Caco-2 (cell line): ENCODE measurements around the gene TDRKH. TPM values are rescaled to one million over a fixed set of nuclear protein-coding genes. Genes with fewer than 3 reads are reported as not detected.

Source experiments
- BruUV-seq: library from RNA; stranded (reverse); fragments of 400-500 nt; replicated peaks from 2 replicates; lab custom pipeline; 2021; lab: Mats Ljungman, UMichigan
- CTCF ChIA-PET: fragments of 300-600 bp; sonication (Branson Sonifier 250); formaldehyde crosslinking; loops from one replicate; lab custom pipeline; 2022; ENCODE audit warnings: antibody characterized with exemption; lab: Charles Lee
- POLR2A ChIA-PET: fragments of 300-600 bp; sonication (Branson Sonifier 250); formaldehyde crosslinking; loops from one replicate; lab custom pipeline; 2022; ENCODE audit warnings: antibody characterized with exemption; lab: Charles Lee
- DNase-seq, 2 experiments: peaks; one replicate each; pipeline versions ENCODE4 v3.0.0 to v3.0.0-alpha.2; 2020 to 2022
- H3K27me3 ChIP-seq: replicated peaks from 2 replicates; pipeline ENCODE4 v1.6.0; 2011; ENCODE audit warnings: low read length; ENCODE audit not compliant: control insufficient read depth, insufficient read depth
- H3K36me3 ChIP-seq: 2 replicates; pipeline ENCODE4 v1.5.1; 2011; ENCODE audit warnings: low read length; ENCODE audit not compliant: control insufficient read depth, insufficient read depth
- H3K4me1 ChIP-seq: fragments of 250-450 bp; sonication (Bioruptor Pico); 2 replicates; pipeline ENCODE4 v1.5.1; 2020; ENCODE audit warnings: mild to moderate bottlenecking
- H3K4me3 ChIP-seq: 2 replicates; pipeline ENCODE4 v1.5.1; 2011; ENCODE audit warnings: low read depth, mild to moderate bottlenecking, control low read depth, low read length
- H3K9me3 ChIP-seq: fragments of 250-450 bp; sonication (Bioruptor Pico); 2 replicates; pipeline ENCODE4 v1.5.1; 2020; ENCODE audit warnings: mild to moderate bottlenecking, moderate library complexity
- H3K27ac Mint-ChIP-seq: one replicate; pipeline ENCODE4 v1.8.0; 2022; ENCODE audit warnings: mixed read lengths; ENCODE audit not compliant: unreplicated experiment
- H3K27me3 Mint-ChIP-seq: one replicate; pipeline ENCODE4 v1.8.0; 2022; ENCODE audit warnings: mixed read lengths; ENCODE audit not compliant: insufficient read depth, unreplicated experiment
- H3K36me3 Mint-ChIP-seq: one replicate; pipeline ENCODE4 v1.8.0; 2022; ENCODE audit warnings: mild to moderate bottlenecking, mixed read lengths; ENCODE audit not compliant: insufficient read depth, unreplicated experiment
- H3K4me1 Mint-ChIP-seq: one replicate; pipeline ENCODE4 v1.8.0; 2022; ENCODE audit warnings: low read depth, mixed read lengths; ENCODE audit not compliant: unreplicated experiment
- H3K4me3 Mint-ChIP-seq: one replicate; pipeline ENCODE4 v1.8.0; 2022; ENCODE audit warnings: mild to moderate bottlenecking, moderate library complexity, mixed read lengths; ENCODE audit not compliant: unreplicated experiment
- H3K9me3 Mint-ChIP-seq: one replicate; pipeline ENCODE4 v1.8.0; 2022; ENCODE audit warnings: mixed read lengths; ENCODE audit not compliant: unreplicated experiment
- intact Hi-C: fragments of 100-400 bp; cut with micrococcal nuclease; formaldehyde crosslinking; loops from one replicate; pipeline ENCODE4 v1.10.0; 2022; ENCODE audit not compliant: unreplicated experiment
- total RNA-seq: library from RNA; stranded (reverse); gene quantifications from 2 replicates; pipeline ENCODE4 v1.2.3, GENCODE V29; 2022
- TF ChIP-seq, protein P1 (sequence below), 2 experiments: fragments of 200-600 bp in 1 of 2; IDR thresholded peaks; 1 replicate in 1 of 2; 2 replicates in 1 of 2; pipeline versions ENCODE4 v1.5.1 to v1.8.0; 2011 to 2022; ENCODE audit warnings: antibody characterized with exemption in 1 of 2, control low read depth in 1 of 2, inconsistent platforms in 1 of 2, low read depth in 1 of 2, low read length in 1 of 2, mild to moderate bottlenecking in 1 of 2, moderate library complexity in 1 of 2; ENCODE audit not compliant: insufficient read depth in 1 of 2, severe bottlenecking in 1 of 2, unreplicated experiment in 1 of 2

TDRKH gene
- total RNA-seq, 1 experiment from 2014 or later, result 15.0 TPM

DNA sequence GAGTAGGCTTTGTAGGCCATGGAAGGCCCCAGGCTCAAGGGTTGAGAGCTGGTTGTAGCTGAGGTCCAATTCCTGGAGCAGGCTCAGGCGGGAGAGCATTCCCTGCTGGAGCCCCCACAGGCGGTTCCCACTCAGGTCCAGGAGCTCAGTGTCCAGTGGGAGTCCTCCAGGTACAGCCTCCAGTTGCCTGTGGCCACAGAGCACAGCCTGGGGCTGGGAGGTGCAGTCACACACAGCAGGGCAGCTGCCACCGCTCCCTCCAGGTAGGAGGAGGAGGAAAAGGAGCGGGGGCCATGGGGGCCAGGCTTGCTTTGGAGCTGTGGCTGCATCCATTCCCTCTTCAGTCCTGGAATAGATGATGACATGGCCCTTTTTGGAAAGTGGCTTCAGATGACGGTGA is 12.1 kb upstream of the TDRKH start:
- Mint-ChIP-seq H3K4me3 (no peak overlapping the region), H3K4me1 (no peaks in the 10 kb centered on the region), H3K36me3 (no peaks in the 10 kb centered on the region), H3K27ac (no peak overlapping the region), H3K27me3 (peaks cover 5% of the 10 kb centered on the region), H3K9me3 (no peaks in the 10 kb centered on the region)
- TF ChIP-seq, protein P1, sequence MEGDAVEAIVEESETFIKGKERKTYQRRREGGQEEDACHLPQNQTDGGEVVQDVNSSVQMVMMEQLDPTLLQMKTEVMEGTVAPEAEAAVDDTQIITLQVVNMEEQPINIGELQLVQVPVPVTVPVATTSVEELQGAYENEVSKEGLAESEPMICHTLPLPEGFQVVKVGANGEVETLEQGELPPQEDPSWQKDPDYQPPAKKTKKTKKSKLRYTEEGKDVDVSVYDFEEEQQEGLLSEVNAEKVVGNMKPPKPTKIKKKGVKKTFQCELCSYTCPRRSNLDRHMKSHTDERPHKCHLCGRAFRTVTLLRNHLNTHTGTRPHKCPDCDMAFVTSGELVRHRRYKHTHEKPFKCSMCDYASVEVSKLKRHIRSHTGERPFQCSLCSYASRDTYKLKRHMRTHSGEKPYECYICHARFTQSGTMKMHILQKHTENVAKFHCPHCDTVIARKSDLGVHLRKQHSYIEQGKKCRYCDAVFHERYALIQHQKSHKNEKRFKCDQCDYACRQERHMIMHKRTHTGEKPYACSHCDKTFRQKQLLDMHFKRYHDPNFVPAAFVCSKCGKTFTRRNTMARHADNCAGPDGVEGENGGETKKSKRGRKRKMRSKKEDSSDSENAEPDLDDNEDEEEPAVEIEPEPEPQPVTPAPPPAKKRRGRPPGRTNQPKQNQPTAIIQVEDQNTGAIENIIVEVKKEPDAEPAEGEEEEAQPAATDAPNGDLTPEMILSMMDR (IDR thresholded peaks at IDR 0.05; ENCODE audit: insufficient read depth in 1 of 2, low read depth in 1 of 2, low read length in 1 of 2, severe bottlenecking in 1 of 2, unreplicated experiment in 1 of 2), result no peak
- no peaks in the 10 kb centered on the region; the same call in 1 of the 2 replicates for H3K27me3 ChIP-seq
- no peaks in the 10 kb centered on the region for H3K9me3 ChIP-seq
- no TSS peak for BruUV-seq
- H3K36me3 ChIP-seq, result no peaks in the 10 kb centered on the region
- no peak overlapping the region for H3K4me3 ChIP-seq
- H3K4me1 ChIP-seq, result no peaks in the 10 kb centered on the region
- intact Hi-C loops, result loop anchor here (5.0 kb wide), 1 partner anchor 50 kb away; the partner anchor contains the start of gene THEM5
- no peak for DNase-seq
- POLR2A ChIA-PET, result no interaction called here
- CTCF ChIA-PET, result interaction anchor here (0.7 kb wide), 1 partner anchor 302 kb away, joined by 3 read pairs; no protein-coding TSS in a partner anchor

DNA sequence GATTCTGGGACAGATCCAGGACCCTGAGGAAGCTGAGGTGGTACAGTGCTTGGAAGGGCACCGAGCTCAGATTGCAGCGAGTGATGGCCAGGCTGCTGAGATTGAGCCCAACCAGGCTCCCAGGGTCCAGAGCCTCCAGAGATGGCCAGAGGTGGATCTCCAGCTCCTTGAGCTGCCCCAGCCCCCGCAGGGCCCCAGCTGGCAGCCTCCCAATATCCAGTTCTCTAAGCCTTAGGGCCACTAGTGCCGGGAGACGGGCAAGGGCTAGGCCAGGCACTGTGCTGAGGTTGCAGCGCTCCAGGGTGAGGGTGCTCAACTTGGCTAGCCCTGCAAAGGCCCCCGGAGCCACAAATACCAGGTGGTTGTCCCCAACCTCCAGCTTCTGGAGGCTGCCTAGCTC is 11.5 kb upstream of the TDRKH start:
- H3K9me3 Mint-ChIP-seq, result no peaks in the 10 kb centered on the region
- TF ChIP-seq, protein P1 (IDR thresholded peaks at IDR 0.05; ENCODE audit: insufficient read depth in 1 of 2, low read depth in 1 of 2, low read length in 1 of 2, severe bottlenecking in 1 of 2, unreplicated experiment in 1 of 2), result no peak
- H3K9me3 ChIP-seq, result no peaks in the 10 kb centered on the region
- BruUV-seq, result no TSS peak
- H3K4me1 ChIP-seq, result no peaks in the 10 kb centered on the region
- H3K36me3 Mint-ChIP-seq, result no peaks in the 10 kb centered on the region
- no peak for DNase-seq
- no peaks in the 10 kb centered on the region for H3K4me1 Mint-ChIP-seq
- intact Hi-C loops, result loop anchor here (5.0 kb wide), 1 partner anchor 50 kb away; the partner anchor contains the start of gene THEM5
- no peak overlapping the region for H3K4me3 Mint-ChIP-seq
- peaks cover 5% of the 10 kb centered on the region for H3K27me3 Mint-ChIP-seq
- CTCF ChIA-PET, result interaction anchor here (0.6 kb wide), 1 partner anchor 118 kb away, joined by 3 read pairs; no protein-coding TSS in a partner anchor
- POLR2A ChIA-PET, result no interaction called here
- no peaks in the 10 kb centered on the region; the same call in 1 of the 2 replicates for H3K27me3 ChIP-seq
- H3K36me3 ChIP-seq, result no peaks in the 10 kb centered on the region
- no peak overlapping the region for H3K4me3 ChIP-seq
- H3K27ac Mint-ChIP-seq, result no peak overlapping the region

DNA sequence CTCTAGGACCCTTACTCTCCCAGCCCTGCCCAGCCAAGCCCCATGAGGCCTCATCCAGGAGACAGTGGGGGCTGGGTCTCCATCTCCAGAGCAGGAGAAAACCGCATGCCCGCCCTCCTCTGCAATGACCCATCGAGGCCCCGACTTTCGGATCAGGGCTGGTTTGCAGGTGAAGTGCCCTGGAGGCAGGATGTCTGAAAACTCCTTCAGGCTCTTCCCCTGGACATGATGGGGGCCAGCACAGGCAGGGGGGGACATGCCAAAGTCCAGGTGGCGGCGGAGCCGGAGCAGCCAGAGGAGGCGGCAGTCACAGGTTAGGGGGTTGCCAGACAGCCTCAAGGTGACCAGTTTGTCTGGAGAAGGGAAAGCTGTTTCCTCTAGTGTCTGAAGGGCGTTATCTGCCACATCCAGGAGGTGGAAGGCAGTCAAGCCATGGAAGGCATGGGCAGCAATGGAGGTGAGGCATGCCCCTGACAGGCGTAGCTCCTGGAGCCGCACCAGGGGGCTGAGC is 11.1 kb upstream of the TDRKH start:
- H3K4me1 Mint-ChIP-seq, result no peaks in the 10 kb centered on the region
- H3K27me3 Mint-ChIP-seq, result peaks cover 5% of the 10 kb centered on the region
- H3K36me3 Mint-ChIP-seq, result no peaks in the 10 kb centered on the region
- intact Hi-C loops, result loop anchor here (5.0 kb wide), 1 partner anchor 51 kb away; the partner anchor contains the start of gene THEM5
- Histone ChIP-seq H3K27me3 (no peaks in the 10 kb centered on the region; the same call in 1 of the 2 replicates), H3K9me3 (no peaks in the 10 kb centered on the region), H3K36me3 (no peaks in the 10 kb centered on the region), H3K4me1 (no peaks in the 10 kb centered on the region), H3K4me3 (no peak overlapping the region)
- no peak for DNase-seq
- TF ChIP-seq, protein P1 (IDR thresholded peaks at IDR 0.05; ENCODE audit: insufficient read depth in 1 of 2, low read depth in 1 of 2, low read length in 1 of 2, severe bottlenecking in 1 of 2, unreplicated experiment in 1 of 2), result no peak
- no peaks in the 10 kb centered on the region for H3K9me3 Mint-ChIP-seq
- BruUV-seq, result no TSS peak
- H3K4me3 Mint-ChIP-seq, result no peak overlapping the region
- ChIA-PET CTCF (interaction anchor here (0.6 kb wide), 1 partner anchor 118 kb away, joined by 3 read pairs; no protein-coding TSS in a partner anchor), POLR2A (no interaction called here)
- no peak overlapping the region for H3K27ac Mint-ChIP-seq
